ENCODE data around the gene COL1A1.
A peak's percentile ranks its signal among the peaks of the same experiment; 100 is the strongest.

COL1A1 gene

GRCh38 chr17:50139950-50140885 lies 61.2 kb downstream of the COL1A1 start:
- no peak for DNase-seq (ENCODE audit: low read depth)
- no peak overlapping the region for H3K4me3 ChIP-seq (ENCODE audit: low read depth, low read length)
- peak; percentile 87 for TF ChIP-seq CTCF (IDR thresholded peaks at IDR 0.05; ENCODE audit: control insufficient read depth, extremely low read depth, insufficient read depth)

- TF ChIP-seq CTCF (IDR thresholded peaks at IDR 0.05; ENCODE audit: control insufficient read depth, extremely low read depth, insufficient read depth), result no peak
- H3K4me3 ChIP-seq (ENCODE audit: low read depth, low read length), result no peak overlapping the region
- no peak for DNase-seq (ENCODE audit: low read depth)
Observed at GRCh38 chr17:50139185-50139783, 62.1 kb downstream of the COL1A1 start.

GRCh38 chr17:50137042-50137441 lies 64.4 kb downstream of the COL1A1 start:
- no peak for TF ChIP-seq CTCF (IDR thresholded peaks at IDR 0.05; ENCODE audit: control insufficient read depth, extremely low read depth, insufficient read depth)
- H3K4me3 ChIP-seq (ENCODE audit: low read depth, low read length), result no peak overlapping the region
- no peak for DNase-seq (ENCODE audit: low read depth)

GRCh38 chr17:50136096-50136687 lies 65.2 kb downstream of the COL1A1 start:
- no peak for TF ChIP-seq CTCF (IDR thresholded peaks at IDR 0.05; ENCODE audit: control insufficient read depth, extremely low read depth, insufficient read depth)
- DNase-seq (ENCODE audit: low read depth), result no peak
- H3K4me3 ChIP-seq (ENCODE audit: low read depth, low read length), result no peak overlapping the region

GRCh38 chr17:50135316-50136095 lies 65.9 kb downstream of the COL1A1 start:
- no peak for DNase-seq (ENCODE audit: low read depth)
- no peak for TF ChIP-seq CTCF (IDR thresholded peaks at IDR 0.05; ENCODE audit: control insufficient read depth, extremely low read depth, insufficient read depth)
- H3K4me3 ChIP-seq (ENCODE audit: low read depth, low read length), result no peak overlapping the region

- TF ChIP-seq CTCF (IDR thresholded peaks at IDR 0.05; ENCODE audit: control insufficient read depth, extremely low read depth, insufficient read depth), result no peak
- DNase-seq (ENCODE audit: low read depth), result no peak
- H3K4me3 ChIP-seq (ENCODE audit: low read depth, low read length), result no peak overlapping the region
Observed at GRCh38 chr17:50134206-50135110, 67.0 kb downstream of the COL1A1 start.

Data from LNCaP clone FGC (cell line).